ENCODE measurements around the gene EXOC6B. TPM values are rescaled to one million over a fixed set of nuclear protein-coding genes. Genes with fewer than 3 reads are reported as not detected.

The EXOC6B gene
- total RNA-seq, 1 donor from 2014 or later: 173 TPM

DNA sequence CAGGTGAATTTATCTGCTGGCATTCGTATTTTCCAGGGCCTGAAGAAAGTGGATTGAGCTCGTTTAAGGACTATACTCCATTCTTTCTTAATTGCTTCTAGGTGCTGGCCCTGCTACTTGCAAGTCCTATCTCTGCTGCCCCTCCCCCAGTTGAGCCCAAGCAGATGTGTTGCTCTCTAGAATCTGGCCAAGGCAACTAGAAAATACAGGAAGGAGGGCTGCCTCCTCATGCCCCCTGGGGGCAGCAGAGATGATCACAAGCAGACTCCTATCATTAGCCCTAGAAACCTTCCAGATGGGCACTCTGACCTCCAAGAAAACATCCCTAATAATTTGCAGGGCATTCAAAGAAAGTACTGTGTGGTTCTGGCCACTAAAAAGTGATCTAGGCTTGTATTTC lies 605.7 kb downstream of the EXOC6B start:
- intact Hi-C loops (cut with DNase I): no loop called here
- no peak for DNase-seq (ENCODE audit: low spot score)

- intact Hi-C loops (cut with DNase I): no loop called here
Observed at GRCh38 chr2:72214429-72215143, 611.2 kb downstream of the EXOC6B start.

DNA sequence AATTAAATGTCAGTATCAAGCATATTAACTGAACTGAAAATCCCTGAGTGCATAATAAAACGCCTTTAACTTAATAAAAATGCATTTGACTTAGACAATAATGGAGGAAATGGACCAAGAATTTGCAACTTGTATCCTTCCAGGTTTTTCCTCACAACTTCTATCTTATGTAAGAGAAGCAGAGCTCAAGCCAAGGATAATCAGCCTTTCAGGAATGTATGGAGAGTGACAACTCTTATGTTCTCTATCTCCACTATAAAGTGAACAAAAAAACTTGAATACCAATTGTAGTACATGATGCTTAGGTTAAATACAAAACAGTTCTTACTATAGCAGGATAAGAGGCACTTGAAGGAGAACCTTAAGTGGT lies 613.4 kb downstream of the EXOC6B start:
- intact Hi-C loops (cut with DNase I): no loop called here
- no peak for DNase-seq (ENCODE audit: low spot score)

More at GRCh38 chr2:72214429-72215143, 611.2 kb downstream of the EXOC6B start:
- DNase-seq (ENCODE audit: low spot score): no peak

DNA sequence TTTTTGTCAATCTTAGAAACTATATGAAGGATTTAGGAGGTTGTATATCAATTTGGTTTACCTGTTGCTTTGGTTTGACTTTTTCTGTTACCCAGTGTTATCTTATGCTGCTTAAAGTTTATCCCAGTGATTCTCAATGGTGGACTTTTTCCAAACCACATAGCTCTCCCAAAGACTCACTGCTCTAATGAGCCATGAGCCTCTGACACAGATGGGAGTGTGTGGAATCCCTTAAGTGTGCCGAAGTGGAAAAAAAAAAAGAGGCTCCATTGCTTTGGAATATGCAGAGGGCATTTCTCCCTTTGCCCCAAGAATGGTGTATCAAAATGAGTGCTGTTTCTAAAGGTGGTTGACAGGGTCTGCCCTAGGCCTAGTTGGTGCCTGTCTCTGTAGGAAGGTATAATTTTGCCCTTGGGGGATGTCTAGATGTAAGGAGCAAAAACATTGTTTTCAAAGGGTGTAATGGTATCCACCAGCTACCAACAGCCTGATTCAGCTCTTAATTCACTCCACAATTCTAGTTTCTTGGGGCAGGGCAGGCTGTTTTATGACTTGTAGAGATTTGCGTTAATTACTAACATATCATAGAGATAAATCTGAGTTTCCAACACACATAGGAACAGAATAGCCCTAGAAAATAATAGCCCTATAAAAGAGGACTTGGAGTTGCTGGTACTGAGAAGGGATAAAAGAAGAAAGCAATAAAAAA lies 613.9 kb downstream of the EXOC6B start:
- DNase-seq (ENCODE audit: low spot score): no peak

GRCh38 chr2:72211350-72211749 lies 614.5 kb downstream of the EXOC6B start:
- DNase-seq (ENCODE audit: low spot score): no peak
- intact Hi-C loops (cut with DNase I): no loop called here

More for the DNA sequence above, 613.9 kb downstream of the EXOC6B start:
- intact Hi-C loops (cut with DNase I): no loop called here

DNA sequence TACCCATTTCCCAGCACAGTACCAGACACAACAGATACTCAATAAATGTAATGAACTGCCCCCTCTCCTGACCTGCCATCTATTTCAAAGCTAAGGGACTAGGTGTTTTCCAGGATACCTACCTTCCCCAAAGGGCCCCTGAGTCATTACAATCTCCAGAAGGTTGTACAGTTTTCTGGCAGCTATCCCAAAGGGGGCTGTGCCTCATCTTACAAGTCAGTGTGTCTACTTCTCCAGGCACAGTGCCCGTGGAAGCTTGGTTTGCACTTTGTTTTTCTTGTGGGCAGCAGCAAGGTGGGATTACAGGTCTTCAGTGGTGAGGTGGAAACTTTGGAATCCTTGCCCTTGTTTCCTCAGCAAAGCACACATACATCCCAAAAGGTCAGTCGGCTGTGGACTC lies 615.4 kb downstream of the EXOC6B start:
- intact Hi-C loops (cut with DNase I): no loop called here
- no peak for DNase-seq (ENCODE audit: low spot score)

DNA sequence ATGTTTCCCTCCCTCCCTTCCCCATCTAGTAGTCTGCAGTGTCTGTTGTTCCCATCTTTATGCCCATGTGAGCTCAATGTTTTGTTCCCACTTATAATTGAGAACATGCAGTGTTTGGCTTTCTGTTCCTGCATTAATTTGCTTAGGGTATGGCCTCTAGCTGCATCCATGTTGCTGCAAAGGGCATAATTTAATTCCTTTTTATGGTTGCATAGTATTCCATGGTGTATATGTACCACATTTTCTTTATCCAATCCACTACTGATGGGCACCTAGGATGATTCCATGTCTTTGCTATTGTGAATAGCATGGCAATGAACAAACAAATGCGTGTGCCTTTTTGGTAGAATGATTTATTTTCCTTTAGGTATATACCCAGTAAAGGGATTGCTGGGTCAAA lies 617.6 kb downstream of the EXOC6B start:
- no peak for DNase-seq (ENCODE audit: low spot score)
- intact Hi-C loops (cut with DNase I): no loop called here

DNA sequence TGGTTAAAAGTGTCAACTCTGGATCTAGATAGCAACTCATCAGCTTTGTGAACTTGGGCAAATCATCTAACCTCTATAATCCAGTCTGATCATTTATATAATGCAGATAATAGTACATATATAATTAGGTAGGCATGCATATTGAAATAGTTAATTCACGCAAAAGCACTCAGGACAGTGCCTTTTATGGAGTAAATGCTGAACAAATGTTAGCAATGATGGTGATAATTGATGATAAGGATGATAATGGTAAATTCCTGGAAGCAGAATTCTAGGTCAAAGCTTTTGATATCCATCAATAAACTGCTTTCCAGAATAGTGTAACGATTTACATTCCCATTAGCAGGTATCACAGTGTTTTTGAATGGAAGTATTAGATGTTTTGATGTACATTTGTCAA lies 618.5 kb downstream of the EXOC6B start:
- DNase-seq (ENCODE audit: low spot score): no peak
- intact Hi-C loops (cut with DNase I): no loop called here

DNA sequence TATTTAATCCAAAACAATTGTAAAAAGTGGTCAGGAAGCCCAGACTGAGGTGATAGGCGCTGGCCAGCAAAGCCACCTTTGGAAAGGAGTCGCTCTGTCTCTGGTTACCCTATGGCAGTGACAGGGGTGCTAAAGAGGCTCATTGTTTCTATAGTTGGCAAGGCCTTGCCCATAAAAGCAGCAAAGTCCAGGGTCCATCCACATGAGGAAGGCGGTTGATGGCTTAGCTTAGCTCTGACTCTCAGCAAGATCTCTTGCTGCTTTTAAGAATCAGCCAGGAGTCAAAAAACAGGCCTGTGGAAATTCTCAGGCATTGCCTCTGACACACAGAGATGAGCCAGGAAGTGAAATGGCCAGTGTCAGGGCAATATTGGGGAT lies 620.3 kb downstream of the EXOC6B start:
- intact Hi-C loops (cut with DNase I): no loop called here
- no peak for DNase-seq (ENCODE audit: low spot score)

DNA sequence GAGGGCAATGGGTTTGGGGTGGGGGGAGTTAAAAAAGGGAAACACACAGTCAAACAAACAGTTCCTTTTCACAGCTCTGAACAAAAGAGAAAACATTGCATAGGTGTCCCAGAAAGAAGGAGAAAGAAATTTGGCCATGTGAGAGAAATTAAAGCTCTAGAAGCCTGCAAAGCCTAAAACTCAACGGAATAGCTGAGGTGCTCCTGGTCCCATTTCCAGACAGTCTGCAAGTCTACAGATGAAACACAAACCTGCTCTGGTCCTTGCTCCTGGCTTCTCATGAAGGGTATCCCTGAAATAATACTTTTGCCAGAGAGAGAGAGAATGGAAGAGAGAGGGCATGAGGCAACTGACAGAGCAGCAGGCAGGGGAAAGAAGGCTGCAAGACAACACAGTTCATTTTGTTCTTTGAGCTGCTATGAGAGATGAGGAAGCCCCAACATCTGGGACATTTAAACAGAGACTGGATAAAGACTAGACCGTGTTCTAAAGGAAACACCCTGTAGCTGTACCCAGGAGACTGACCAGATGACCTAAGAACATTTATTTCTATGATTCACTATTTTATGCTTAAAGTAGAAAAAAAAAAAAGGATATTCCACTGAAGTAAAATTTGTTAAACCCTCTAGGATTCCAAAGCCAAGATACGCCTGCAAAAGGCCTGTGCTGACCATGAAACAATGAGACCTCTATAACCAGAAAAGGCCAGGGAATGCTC lies 620.9 kb downstream of the EXOC6B start:
- intact Hi-C loops (cut with DNase I): no loop called here
- no peak for DNase-seq (ENCODE audit: low spot score)

DNA sequence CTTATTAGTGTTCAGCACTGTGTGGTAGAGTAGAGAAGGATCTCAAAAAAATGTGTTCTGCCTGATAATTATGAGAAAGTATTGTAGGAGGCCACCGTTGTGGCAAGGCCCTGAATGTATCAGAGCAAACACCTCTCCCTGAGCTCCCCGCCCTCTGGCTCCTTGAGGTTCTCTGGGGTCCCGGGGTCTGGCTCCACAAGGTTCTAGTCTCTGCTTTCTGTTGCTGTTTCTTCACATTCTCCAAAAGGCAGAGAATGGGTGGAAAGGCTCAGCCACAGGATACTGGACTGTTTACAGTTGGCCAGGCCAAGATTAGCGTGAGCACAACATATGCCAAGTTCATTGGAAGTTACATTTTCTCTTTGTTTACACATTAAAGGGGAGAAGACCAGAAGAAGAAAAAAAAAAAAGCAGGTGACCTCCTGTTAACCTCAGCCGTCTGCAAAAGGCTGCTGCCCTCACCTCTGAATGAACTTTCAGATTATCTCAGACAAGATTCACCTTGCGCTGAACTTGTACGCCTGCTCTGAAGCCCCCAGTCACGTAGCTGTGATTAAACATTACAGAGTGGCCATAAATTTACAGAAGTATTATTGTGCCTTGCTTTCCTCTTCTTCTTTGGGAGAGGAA lies 621.6 kb downstream of the EXOC6B start:
- intact Hi-C loops (cut with DNase I): no loop called here
- DNase-seq (ENCODE audit: low spot score): no peak

- intact Hi-C loops (cut with DNase I): no loop called here
- no peak for DNase-seq (ENCODE audit: low spot score)
Observed at GRCh38 chr2:72198532-72199241, 627.1 kb downstream of the EXOC6B start.

- intact Hi-C loops (cut with DNase I): no loop called here
- DNase-seq (ENCODE audit: low spot score): no peak
Observed at GRCh38 chr2:72193723-72194122, 632.1 kb downstream of the EXOC6B start.

GRCh38 chr2:72191441-72191840 lies 634.4 kb downstream of the EXOC6B start:
- intact Hi-C loops (cut with DNase I): no loop called here

GRCh38 chr2:72185206-72185605 lies 640.6 kb downstream of the EXOC6B start:
- intact Hi-C loops (cut with DNase I): no loop called here
- no peak for DNase-seq (ENCODE audit: low spot score)

More at GRCh38 chr2:72191441-72191840, 634.4 kb downstream of the EXOC6B start:
- no peak for DNase-seq (ENCODE audit: low spot score)

DNA sequence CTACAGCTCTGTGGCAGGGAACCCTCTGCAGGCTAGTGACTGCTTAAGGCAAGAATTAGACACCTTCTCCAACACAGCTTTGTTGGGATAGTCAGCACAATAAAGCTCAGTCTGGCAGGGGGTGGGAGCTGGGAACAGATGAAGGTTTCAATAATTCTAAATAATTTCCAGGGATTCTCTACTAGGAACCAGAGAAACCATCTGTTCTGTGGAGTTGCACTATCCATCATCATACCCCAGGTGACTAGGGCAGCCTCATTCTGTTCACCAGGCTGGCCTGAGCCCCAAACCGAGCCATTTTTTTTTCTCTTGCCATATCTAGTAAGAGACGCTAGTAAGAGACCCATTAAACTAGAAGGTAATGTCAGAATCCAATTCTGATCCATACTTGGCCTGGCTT lies 642.4 kb downstream of the EXOC6B start:
- no peak for DNase-seq (ENCODE audit: low spot score)
- intact Hi-C loops (cut with DNase I): no loop called here

DNA sequence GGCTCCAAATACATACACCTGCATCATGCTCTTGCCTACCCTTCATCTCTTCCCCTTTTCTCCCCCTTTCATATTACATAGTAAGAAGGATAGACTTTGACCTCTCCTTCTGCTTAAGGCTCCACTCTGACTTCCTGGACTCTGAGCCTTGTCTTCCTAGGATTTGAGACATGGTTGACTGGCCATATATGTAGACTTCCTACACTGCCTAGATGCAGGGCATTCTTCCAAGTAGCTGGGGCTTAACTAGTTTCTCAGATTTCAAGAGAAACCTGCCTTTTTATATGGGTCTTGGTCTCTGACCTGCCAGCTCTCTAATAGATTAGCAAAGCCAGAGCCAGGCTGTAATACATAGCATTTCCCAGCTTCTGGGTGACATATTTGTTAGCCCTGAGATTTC lies 642.8 kb downstream of the EXOC6B start:
- no peak for DNase-seq (ENCODE audit: low spot score)
- intact Hi-C loops (cut with DNase I): no loop called here

DNA sequence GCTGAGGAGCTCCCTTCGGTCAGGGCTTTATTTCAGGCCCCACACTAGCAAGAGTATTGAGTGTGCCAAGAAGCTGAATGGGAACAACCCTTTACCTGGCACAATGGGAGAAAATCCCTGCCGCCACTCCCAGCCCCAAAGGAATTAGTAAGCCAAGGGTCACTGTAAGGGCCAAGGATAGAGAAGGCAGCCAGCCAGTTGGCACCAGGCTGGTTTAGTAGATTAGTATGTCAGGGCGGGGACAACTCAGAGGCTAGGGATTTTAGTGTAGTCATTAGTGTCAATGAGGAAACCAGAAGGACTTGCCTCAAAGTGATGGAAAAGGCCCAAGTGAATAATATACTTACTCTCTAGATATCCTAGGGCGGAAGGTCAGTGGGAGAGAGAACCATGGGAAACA lies 643.3 kb downstream of the EXOC6B start:
- intact Hi-C loops (cut with DNase I): no loop called here
- DNase-seq (ENCODE audit: low spot score): no peak

GRCh38 chr2:72181616-72182015 lies 644.2 kb downstream of the EXOC6B start:
- DNase-seq (ENCODE audit: low spot score): no peak
- intact Hi-C loops (cut with DNase I): no loop called here

GRCh38 chr2:72180351-72180750 lies 645.5 kb downstream of the EXOC6B start:
- DNase-seq (ENCODE audit: low spot score): no peak
- intact Hi-C loops (cut with DNase I): no loop called here
